ENCODE results near the gene UCN. TPM values are rescaled to one million over a fixed set of nuclear protein-coding genes. Genes with fewer than 3 reads are reported as not detected.
"Not testable (repeated sequence)": the region's sequence is repeated elsewhere in the genome, so short reads cannot be mapped to it uniquely, and the experiment has no call there.

UCN gene
- total and polyA plus RNA-seq, 10 donors = 1.9 to 4.4 (median 2.5) TPM

DNA sequence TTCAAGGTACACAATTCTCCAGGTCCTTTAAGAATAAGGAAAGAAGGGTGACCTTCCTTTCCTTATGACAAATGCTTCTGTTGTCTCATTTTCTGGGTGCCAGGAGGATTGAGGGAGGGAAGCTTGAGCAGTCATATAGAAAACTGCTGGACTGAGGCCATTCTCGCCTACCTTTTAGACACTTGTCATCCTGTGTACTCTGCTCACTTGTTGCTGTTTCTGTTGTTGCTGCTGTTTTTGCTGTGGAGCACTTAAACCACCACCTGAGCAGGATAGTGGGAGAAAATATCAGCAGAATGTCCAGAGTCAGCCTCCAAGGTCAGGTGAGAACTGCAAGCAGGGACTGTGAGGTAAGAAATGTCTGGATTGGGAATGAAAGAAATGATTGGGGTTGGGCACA is 30.2 kb downstream of the UCN start:
- Histone ChIP-seq H3K4me3 (no peak overlapping the region), H3K36me3 (no peaks in the 10 kb centered on the region), H3K27ac (no peak overlapping the region), H3K4me1 (peaks cover 5 to 10% (median 8%) of the 10 kb centered on the region in 6 donors), H3K9me3 (no peaks in the 10 kb centered on the region), H3K27me3 (replicated peaks in 1 of 7) (peaks cover 0 to 18% (median 0%) of the 10 kb centered on the region in 7 donors)
- intact Hi-C loops (cut with DNase I; ENCODE audit: low total_unique reads) = loop anchor here (5.0 to 10.0 kb wide), 2 partner anchors 181 to 313 kb away; no protein-coding TSS in a partner anchor
- WGBS, 5 donors = 63 to 78% (median 73%) methylated on average over 1 of the region's 1 CpG
- no peak for DNase-seq
- no peak for TF ChIP-seq POLR2A (IDR thresholded peaks at IDR 0.05)
- TF ChIP-seq, protein P1, sequence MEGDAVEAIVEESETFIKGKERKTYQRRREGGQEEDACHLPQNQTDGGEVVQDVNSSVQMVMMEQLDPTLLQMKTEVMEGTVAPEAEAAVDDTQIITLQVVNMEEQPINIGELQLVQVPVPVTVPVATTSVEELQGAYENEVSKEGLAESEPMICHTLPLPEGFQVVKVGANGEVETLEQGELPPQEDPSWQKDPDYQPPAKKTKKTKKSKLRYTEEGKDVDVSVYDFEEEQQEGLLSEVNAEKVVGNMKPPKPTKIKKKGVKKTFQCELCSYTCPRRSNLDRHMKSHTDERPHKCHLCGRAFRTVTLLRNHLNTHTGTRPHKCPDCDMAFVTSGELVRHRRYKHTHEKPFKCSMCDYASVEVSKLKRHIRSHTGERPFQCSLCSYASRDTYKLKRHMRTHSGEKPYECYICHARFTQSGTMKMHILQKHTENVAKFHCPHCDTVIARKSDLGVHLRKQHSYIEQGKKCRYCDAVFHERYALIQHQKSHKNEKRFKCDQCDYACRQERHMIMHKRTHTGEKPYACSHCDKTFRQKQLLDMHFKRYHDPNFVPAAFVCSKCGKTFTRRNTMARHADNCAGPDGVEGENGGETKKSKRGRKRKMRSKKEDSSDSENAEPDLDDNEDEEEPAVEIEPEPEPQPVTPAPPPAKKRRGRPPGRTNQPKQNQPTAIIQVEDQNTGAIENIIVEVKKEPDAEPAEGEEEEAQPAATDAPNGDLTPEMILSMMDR (IDR thresholded peaks at IDR 0.05 in 8 of 11, conservative IDR thresholded peaks at IDR 0.05 in 3 of 11) = no peak

DNA sequence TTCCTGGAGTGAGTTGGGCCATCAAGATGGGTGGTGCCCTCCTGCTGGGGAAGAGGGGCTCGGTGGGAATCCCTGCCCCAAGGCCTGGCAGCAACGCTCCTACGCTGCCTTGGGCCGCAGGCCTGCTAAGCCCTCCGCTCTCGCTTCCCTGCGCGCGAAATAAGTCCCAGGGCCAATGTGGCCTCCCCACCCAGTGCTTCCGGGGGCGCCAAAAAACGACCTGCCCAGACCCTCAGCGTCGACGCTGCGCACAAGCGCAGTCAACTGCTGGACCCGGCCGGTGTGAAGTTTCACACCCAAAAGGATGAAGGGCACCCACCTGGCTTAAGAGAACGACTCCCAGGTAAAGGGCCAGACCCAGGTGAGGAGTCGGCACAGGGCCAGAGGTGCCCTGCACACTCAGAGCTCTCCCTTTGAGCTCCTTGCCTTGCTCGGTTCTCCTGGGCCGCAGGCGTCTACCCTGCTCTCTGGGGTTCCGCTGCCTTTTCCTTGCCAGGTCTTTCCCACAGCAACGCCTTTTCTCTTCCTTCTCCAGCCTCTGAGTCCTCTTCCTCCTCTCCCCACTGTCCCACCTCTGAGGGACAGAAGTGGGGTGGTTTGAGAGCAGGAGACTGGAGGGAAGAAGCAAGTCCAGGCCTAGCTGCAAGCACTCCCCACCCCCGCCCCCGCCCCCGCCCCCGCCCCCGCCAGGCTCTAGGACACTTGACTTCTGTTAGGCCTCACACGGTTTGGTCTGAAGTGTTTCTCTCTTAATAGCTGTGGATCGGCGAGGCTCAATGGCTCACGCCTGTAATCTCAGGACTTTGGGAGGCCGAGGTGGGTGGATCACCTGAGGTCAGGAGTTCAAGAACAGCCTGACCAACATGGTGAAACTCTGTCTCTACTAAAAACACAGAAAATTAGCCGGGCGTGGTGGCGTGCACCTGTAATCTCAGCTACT is 32.8 kb downstream of the UCN start, which contains the start of gene DNAJC5G:
TSS of gene DNAJC5G (plus strand) at position 223 of the 940 bp plus-strand sequence. CDS start 1,296 bp downstream, outside the sequence.
- Histone ChIP-seq H3K4me1 (peaks cover 5 to 10% (median 8%) of the 10 kb centered on the region in 6 donors), H3K9me3 (no peaks in the 10 kb centered on the region), H3K27me3 (replicated peaks in 1 of 7) (peaks cover 0 to 10% (median 0%) of the 10 kb centered on the region in 7 donors), H3K4me3 (no peak within 1 kb of the TSS), H3K27ac (no peak within 1 kb of the TSS), H3K36me3 (no peaks in the 10 kb centered on the region)
- no peak for DNase-seq
- intact Hi-C loops (cut with DNase I; ENCODE audit: low total_unique reads) = loop anchor here (5.0 to 10.0 kb wide), 2 partner anchors 178 to 311 kb away; no protein-coding TSS in a partner anchor
- TF ChIP-seq, protein P1 (IDR thresholded peaks at IDR 0.05 in 8 of 11, conservative IDR thresholded peaks at IDR 0.05 in 3 of 11) = no peak
- TF ChIP-seq POLR2A (IDR thresholded peaks at IDR 0.05) (no peak), POLR2AphosphoS5 (IDR thresholded peaks at IDR 0.05) (no peak)
- WGBS, 5 donors = 79 to 88% (median 86%) methylated on average over 19 to 39 of the region's 39 CpGs

DNA sequence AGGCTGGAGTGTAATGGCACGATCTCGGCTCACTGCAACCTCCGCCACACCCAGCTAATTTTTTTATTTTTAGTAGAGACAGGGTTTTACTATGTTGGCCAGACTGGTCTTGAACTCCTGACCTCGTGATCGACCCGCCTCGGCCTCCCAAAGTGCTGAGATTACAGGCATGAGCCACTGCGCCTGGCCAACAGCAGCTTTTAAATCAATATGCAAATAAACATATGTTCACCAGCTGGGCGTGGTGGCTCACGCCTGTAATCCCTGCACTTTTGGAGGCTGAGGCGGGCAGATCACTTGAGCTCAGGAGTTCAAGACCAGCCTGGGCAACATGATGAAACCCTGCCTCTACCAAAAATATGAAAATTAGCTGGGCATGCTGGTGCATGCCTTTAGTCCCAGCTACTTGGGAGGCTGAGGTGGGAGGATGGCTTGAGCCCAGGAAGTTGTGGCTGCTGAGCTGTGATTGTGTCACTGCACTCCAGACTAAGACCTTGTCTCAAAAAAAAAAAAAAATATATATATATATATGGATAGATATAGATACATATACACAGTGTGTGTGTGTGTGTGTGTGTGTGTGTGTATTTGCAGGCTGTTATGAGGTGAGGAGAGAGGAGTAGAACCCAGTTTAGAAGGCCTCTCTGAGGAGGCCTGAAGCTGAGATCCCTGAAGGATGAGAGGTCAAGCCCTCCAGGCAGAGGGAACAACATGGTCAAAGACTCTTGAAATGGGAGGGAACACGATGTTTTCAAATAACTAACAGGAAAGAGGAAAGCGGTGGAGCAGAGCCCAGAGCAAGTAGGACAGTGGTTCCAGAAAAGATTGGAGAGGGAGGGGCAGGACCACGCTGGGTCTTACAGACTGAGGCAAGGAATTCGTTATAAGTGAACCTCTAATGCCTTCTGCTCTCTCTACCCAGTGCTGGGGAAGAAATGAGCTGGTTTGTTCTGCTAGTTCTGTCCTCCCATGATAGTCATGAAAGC is 35.4 kb downstream of the UCN start:
- H3K27ac ChIP-seq, DNase-seq, H3K4me3 ChIP-seq, H3K36me3 ChIP-seq, H3K9me3 ChIP-seq, H3K4me1 ChIP-seq: not testable (repeated sequence)
- intact Hi-C loops (cut with DNase I; ENCODE audit: low total_unique reads) = loop anchor here (10.0 kb wide), 1 partner anchor 308 kb away; no protein-coding TSS in a partner anchor
- peaks cover 0 to 26% (median 0%) of the 10 kb centered on the region in 7 donors for H3K27me3 ChIP-seq (replicated peaks in 1 of 7)
- 77 to 85% (median 82%) methylated on average over 15 of the region's 15 CpGs for WGBS, 5 donors

DNA sequence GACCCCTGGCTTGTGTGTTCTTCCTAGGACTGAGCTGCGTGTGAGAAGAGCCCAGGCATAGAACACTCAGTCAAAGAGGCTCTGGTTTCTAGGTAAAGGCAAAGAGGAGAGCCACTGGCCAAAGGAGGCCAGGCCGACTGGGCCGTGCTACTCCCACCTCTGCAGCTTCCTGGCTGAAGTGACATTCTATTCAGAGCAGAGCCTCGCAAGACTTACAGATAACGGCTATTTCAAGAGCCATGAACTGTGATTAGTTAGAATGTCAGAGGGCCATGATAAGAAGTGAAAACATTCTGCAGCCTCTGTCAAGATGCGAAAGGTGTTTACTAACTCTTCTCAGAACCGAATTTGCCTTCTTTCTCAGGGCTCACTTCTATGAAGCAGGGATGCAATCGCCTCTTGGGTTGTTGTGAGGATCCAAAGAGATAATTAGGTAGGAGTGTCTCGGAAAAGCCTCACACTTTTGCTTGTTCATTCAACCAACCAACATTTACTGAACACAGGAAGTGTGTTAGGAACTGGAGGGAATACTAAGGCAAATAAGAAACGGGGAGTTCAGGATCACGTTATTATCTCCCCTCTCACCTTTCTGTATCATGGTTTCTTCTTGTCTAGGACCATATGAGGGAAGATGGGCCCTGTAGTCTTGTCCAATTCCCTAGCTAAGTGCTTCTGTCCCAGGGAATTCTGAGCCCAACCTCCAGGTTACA is 36.5 kb downstream of the UCN start:
- no peaks in the 10 kb centered on the region for H3K4me1 ChIP-seq
- H3K27ac ChIP-seq = no peak overlapping the region
- DNase-seq = no peak
- intact Hi-C loops (cut with DNase I; ENCODE audit: low total_unique reads) = loop anchor here (10.0 kb wide), 1 partner anchor 307 kb away; no protein-coding TSS in a partner anchor
- no peaks in the 10 kb centered on the region for H3K36me3 ChIP-seq
- 71 to 76% (median 76%) methylated on average over 11 of the region's 11 CpGs for WGBS, 5 donors
- H3K4me3 ChIP-seq = no peak overlapping the region
- H3K27me3 ChIP-seq (replicated peaks in 1 of 7) = peaks cover 0 to 29% (median 0%) of the 10 kb centered on the region in 7 donors
- TF ChIP-seq POLR2A (IDR thresholded peaks at IDR 0.05) (no peak), POLR2AphosphoS5 (IDR thresholded peaks at IDR 0.05) (no peak)
- TF ChIP-seq, protein P1 (IDR thresholded peaks at IDR 0.05 in 8 of 11, conservative IDR thresholded peaks at IDR 0.05 in 3 of 11) = no peak
- H3K9me3 ChIP-seq = no peaks in the 10 kb centered on the region

Measured in spleen (tissue), 11 donors.